Liver (tissue), 9 donors: ENCODE results near the gene CEP131. TPM values are rescaled to one million over a fixed set of nuclear protein-coding genes. Genes with fewer than 3 reads are reported as not detected.

Experiments used
- DNase-seq: peaks from one replicate; pipeline ENCODE4 v3.0.0-alpha.2; 2017; ENCODE audit warnings: low spot score
- H3K27ac ChIP-seq, 2 donors: one replicate each; pipeline ENCODE4 v1.7.0; 2013; ENCODE audit warnings: inconsistent platforms in 2 of 2, low read length in 2 of 2, control low read depth in 1 of 2, low read depth in 1 of 2, mild to moderate bottlenecking in 1 of 2
- H3K27me3 ChIP-seq, 4 donors: one replicate each; pipeline versions ENCODE4 v1.6.1 to v1.7.0; 2013; ENCODE audit warnings: low read length in 3 of 4, inconsistent platforms in 1 of 4, mild to moderate bottlenecking in 1 of 4, moderate library complexity in 1 of 4; ENCODE audit not compliant: control insufficient read depth in 4 of 4, insufficient read depth in 4 of 4
- H3K36me3 ChIP-seq, 4 donors: one replicate each; pipeline versions ENCODE4 v1.6.1 to v1.7.0; 2013; ENCODE audit warnings: low read length in 3 of 4, mild to moderate bottlenecking in 3 of 4, low read depth in 1 of 4, moderate library complexity in 1 of 4; ENCODE audit not compliant: control insufficient read depth in 4 of 4, insufficient read depth in 3 of 4
- H3K4me1 ChIP-seq, 4 donors: one replicate each; pipeline versions ENCODE4 v1.6.1 to v1.7.0; 2013; ENCODE audit warnings: low read length in 3 of 4, mild to moderate bottlenecking in 3 of 4, moderate library complexity in 1 of 4; ENCODE audit not compliant: control insufficient read depth in 4 of 4, insufficient read depth in 4 of 4
- H3K4me3 ChIP-seq, 3 donors: one replicate each; pipeline versions ENCODE4 v1.6.1 to v1.7.0; 2013; ENCODE audit warnings: low read length in 3 of 3, control low read depth in 1 of 3, low read depth in 1 of 3, mild to moderate bottlenecking in 1 of 3
- H3K9ac ChIP-seq, 2 donors: one replicate each; pipeline ENCODE4 v1.7.0; 2013; ENCODE audit warnings: low read length in 2 of 2, mild to moderate bottlenecking in 2 of 2, moderate library complexity in 2 of 2, control low read depth in 1 of 2, low read depth in 1 of 2
- H3K9me3 ChIP-seq, 4 donors: one replicate each; pipeline versions ENCODE4 v1.6.1 to v1.7.0; 2013; ENCODE audit warnings: low read length in 3 of 4; ENCODE audit not compliant: control insufficient read depth in 4 of 4
- EGR1 ChIP-seq, 2 donors: IDR thresholded peaks; 2 replicates each; pipeline ENCODE4 v1.6.1; 2016 to 2018; ENCODE audit warnings: antibody characterized with exemption in 2 of 2, low read depth in 2 of 2
- HNF4A ChIP-seq, 2 donors: conservative IDR thresholded peaks; 2 replicates each; pipeline ENCODE4 v1.6.1; 2016; ENCODE audit warnings: antibody characterized with exemption in 2 of 2, mild to moderate bottlenecking in 2 of 2
- HNF4G ChIP-seq: IDR thresholded peaks from 2 replicates; pipeline ENCODE4 v1.6.1; 2016; ENCODE audit warnings: antibody characterized with exemption
- NR2F2 ChIP-seq: IDR thresholded peaks from 2 replicates; pipeline ENCODE4 v1.6.1; 2016; ENCODE audit warnings: antibody characterized with exemption
- RAD21 ChIP-seq, 2 donors: IDR thresholded peaks; 2 replicates each; pipeline ENCODE4 v1.6.1; 2016; ENCODE audit warnings: antibody characterized with exemption in 2 of 2, mild to moderate bottlenecking in 2 of 2
- SP1 ChIP-seq: IDR thresholded peaks from 2 replicates; pipeline ENCODE4 v1.6.1; 2018; ENCODE audit warnings: antibody characterized with exemption, mild to moderate bottlenecking
- YY1 ChIP-seq: IDR thresholded peaks from 2 replicates; pipeline ENCODE4 v1.6.1; 2016; ENCODE audit warnings: antibody characterized with exemption, mild to moderate bottlenecking
- WGBS: extraction: QIAGEN DNeasy Blood & Tissue Kit; methylation state at CpG from one replicate; pipeline ENCODE4 v1.1.7; 2013; 5-methylcytosine and 5-hydroxymethylcytosine counted together
- polyA plus RNA-seq, 2 donors: library from polyadenylated mRNA; stranded (reverse) in 1 of 2; unstranded in 1 of 2; fragments of 200-250 nt in 1 of 2; fragments of >200 nt in 1 of 2; fragmentation: Nextera tagmentation in 1 of 2; extraction: Ambion mirVana in 1 of 2; gene quantifications; one replicate each; pipeline versions ENCODE4 v1.2.1 to v1.2.3, GENCODE V29; 2013 to 2015
- total RNA-seq, 2 donors: library from RNA; depleted of rRNA; stranded (reverse); fragments of >200 nt; gene quantifications; one replicate each; pipeline ENCODE4 v1.2.3, GENCODE V29; 2014
- TF ChIP-seq, protein P1 (sequence below): IDR thresholded peaks from 2 replicates; pipeline ENCODE4 v1.6.1; 2016; ENCODE audit warnings: antibody characterized with exemption
- TF ChIP-seq, protein P2 (sequence below): IDR thresholded peaks from 2 replicates; pipeline ENCODE4 v1.6.1; 2016; ENCODE audit warnings: antibody characterized with exemption
- donor health status: healthy.
- donor health status: healthy.
- donor health status: healthy.
- donor health status: healthy.
- donor health status: healthy.

The CEP131 gene
- total and polyA plus RNA-seq, 4 donors = 0.71 to 6.3 (median 2.2) TPM

DNA sequence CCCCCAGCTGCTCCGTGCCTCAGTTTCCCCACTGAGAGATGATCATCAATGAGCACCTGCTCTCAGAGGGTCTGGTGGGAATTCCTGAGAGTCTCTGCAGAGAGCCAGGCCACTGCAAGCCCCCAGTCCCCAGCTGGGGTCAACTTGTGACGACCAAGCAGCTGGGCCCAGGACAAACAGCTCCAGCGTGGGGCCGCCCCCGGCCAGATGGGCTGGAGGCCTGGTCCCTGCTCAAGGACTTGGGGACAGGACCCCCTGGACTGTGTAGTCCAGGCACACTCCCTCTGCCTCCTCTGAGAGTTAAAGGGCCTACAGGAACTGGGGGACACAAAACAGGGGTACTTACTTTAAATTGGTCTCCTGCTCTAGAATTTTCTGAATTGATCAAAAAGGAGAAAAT is 40.2 kb downstream of the CEP131 start (continued):
- TF ChIP-seq SP1 = no peak
- TF ChIP-seq, protein P1, sequence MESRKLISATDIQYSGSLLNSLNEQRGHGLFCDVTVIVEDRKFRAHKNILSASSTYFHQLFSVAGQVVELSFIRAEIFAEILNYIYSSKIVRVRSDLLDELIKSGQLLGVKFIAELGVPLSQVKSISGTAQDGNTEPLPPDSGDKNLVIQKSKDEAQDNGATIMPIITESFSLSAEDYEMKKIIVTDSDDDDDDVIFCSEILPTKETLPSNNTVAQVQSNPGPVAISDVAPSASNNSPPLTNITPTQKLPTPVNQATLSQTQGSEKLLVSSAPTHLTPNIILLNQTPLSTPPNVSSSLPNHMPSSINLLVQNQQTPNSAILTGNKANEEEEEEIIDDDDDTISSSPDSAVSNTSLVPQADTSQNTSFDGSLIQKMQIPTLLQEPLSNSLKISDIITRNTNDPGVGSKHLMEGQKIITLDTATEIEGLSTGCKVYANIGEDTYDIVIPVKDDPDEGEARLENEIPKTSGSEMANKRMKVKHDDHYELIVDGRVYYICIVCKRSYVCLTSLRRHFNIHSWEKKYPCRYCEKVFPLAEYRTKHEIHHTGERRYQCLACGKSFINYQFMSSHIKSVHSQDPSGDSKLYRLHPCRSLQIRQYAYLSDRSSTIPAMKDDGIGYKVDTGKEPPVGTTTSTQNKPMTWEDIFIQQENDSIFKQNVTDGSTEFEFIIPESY = no peak
- no peak for TF ChIP-seq EGR1 (IDR thresholded peaks at IDR 0.05; ENCODE audit: low read depth in 2 of 2)
- TF ChIP-seq, protein P2, sequence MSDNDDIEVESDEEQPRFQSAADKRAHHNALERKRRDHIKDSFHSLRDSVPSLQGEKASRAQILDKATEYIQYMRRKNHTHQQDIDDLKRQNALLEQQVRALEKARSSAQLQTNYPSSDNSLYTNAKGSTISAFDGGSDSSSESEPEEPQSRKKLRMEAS = no peak

DNA sequence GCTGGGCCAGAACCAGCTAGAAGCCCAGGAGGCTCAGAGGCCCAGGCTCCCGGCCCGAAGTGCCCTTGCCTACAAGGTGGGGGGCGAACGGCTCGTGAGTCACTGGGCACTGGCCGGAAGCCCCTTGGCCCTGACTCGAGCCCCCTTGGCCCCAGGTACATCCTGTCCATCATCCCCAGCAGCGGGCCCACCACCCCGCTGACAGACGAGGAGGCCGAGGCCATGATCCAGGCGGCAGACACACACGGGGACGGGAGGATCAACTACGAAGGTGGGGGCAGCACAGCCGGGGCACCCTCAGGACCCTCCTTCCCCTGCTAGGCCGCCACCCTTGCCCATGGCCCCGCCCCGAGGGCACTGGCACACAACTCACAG is 41.0 kb downstream of the CEP131 start:
- TF ChIP-seq RAD21 (IDR thresholded peaks at IDR 0.05) (no peak), YY1 (no peak), NR2F2 (no peak), HNF4A (conservative IDR thresholded peaks at IDR 0.05) (no peak), HNF4G (no peak), EGR1 (IDR thresholded peaks at IDR 0.05; ENCODE audit: low read depth in 2 of 2) (no peak)
- TF ChIP-seq, protein P1 = no peak
- TF ChIP-seq, protein P2 = no peak
- no peak for DNase-seq
- 97% methylated on average over 19 of the region's 19 CpGs for WGBS
- Histone ChIP-seq H3K27ac (no peak overlapping the region), H3K36me3 (no peaks in the 10 kb centered on the region), H3K27me3 (no peaks in the 10 kb centered on the region), H3K4me3 (no peak overlapping the region), H3K9ac (no peak overlapping the region), H3K9me3 (no peaks in the 10 kb centered on the region), H3K4me1 (no peaks in the 10 kb centered on the region)

DNA sequence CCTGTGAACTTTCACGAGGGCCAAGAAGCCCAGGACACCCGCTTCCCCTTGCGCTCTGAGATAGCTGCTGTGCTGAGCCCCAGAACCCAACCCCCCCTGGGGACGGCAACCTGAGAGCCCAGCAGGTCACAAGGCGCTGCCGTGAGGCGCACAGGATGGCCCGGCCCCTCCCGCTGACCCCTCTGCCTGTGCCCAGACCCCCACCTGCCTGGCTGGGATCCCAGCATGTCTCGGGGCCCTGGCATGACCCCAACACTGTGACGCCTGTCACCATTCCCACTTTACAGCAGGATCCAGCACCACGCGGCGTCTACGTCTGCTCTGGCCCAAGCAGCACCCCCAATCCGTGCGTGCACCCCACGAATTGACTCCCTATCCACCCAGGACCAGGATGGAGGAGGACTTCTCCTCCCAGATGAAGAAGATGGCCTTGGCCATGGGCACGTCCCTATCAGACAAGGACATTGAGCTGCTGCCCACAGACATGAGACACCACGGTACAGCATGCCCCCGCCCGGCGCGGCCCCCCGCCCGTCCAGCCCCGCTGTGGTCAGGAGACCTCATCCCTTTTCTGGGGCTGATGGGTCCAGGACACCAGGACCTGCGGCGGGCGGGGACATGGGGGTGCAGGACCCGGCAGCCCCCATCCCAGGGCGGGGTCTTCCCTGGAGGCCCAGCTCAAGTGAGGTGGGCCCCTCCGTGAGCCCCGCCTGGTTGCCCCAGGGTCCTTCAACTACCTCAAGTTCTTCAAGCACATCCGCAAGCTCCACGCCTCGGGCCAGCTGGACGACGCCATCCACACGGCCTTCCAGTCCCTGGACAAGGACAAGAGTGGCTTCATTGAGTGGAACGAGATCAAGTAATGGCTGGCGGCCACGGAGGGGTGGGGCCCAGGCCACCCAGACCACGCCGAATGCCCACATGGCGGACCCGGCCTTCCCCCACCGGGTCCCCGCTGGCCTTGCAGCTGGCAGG is 41.6 kb downstream of the CEP131 start:
- Histone ChIP-seq H3K4me1 (no peaks in the 10 kb centered on the region), H3K9ac (no peak overlapping the region), H3K27me3 (no peaks in the 10 kb centered on the region), H3K4me3 (no peak overlapping the region), H3K27ac (no peak overlapping the region), H3K36me3 (no peaks in the 10 kb centered on the region), H3K9me3 (no peaks in the 10 kb centered on the region)
- DNase-seq = no peak
- TF ChIP-seq, protein P1 = no peak
- WGBS = 94% methylated on average over 49 of the region's 49 CpGs
